H1 (cell line): Measurements from ENCODE around the gene BCL2A1. TPM values are rescaled to one million over a fixed set of nuclear protein-coding genes. Genes with fewer than 3 reads are reported as not detected.

ENCODE experiments used
- CTCF ChIA-PET: fragments of 300-600 bp; sonication (Branson Sonifier 250); formaldehyde crosslinking; loops from one replicate; lab custom pipeline; 2021; ENCODE audit not compliant: partially characterized antibody; lab: Charles Lee
- POLR2A ChIA-PET: fragments of 300-600 bp; sonication (Branson Sonifier 250); formaldehyde crosslinking; loops from one replicate; lab custom pipeline; 2021; ENCODE audit warnings: inconsistent platforms; ENCODE audit not compliant: partially characterized antibody; lab: Charles Lee
- DNase-seq, 2 experiments: peaks; one replicate each; pipeline versions ENCODE4 v3.0.0 to v3.0.0-alpha.2; 2010 to 2022; ENCODE audit warnings: low spot score in 2 of 2, low read depth in 1 of 2, mixed read lengths in 1 of 2
- FAIRE-seq: peaks from 2 replicates; lab custom pipeline; 2011; peaks lifted over from hg19 to GRCh38; lab: Jason Lieb, UNC
- H2AFZ ChIP-seq: 2 replicates; pipeline ENCODE4 v1.8.1; 2012; ENCODE audit warnings: low read length, inconsistent platforms
- H2AK5ac ChIP-seq: 2 replicates; pipeline ENCODE4 v1.6.1; 2013; ENCODE audit warnings: low read depth, low read length
- H2BK120ac ChIP-seq: replicated peaks from 2 replicates; pipeline ENCODE3; 2013; ENCODE audit warnings: low read depth, low read length, inconsistent platforms
- H2BK12ac ChIP-seq: 2 replicates; pipeline ENCODE4 v1.6.1; 2013; ENCODE audit warnings: low read depth, low read length
- H2BK15ac ChIP-seq: 2 replicates; pipeline ENCODE4 v1.6.1; 2013; ENCODE audit warnings: low read length
- H2BK20ac ChIP-seq: 2 replicates; pipeline ENCODE4 v1.6.1; 2013; ENCODE audit warnings: low read length
- H2BK5ac ChIP-seq: 2 replicates; pipeline ENCODE4 v1.6.1; 2013; ENCODE audit warnings: low read depth, low read length
- H3K14ac ChIP-seq: 2 replicates; pipeline ENCODE4 v1.6.1; 2013; ENCODE audit warnings: inconsistent platforms; ENCODE audit not compliant: insufficient read length
- H3K18ac ChIP-seq: 2 replicates; pipeline ENCODE4 v1.6.1; 2013; ENCODE audit warnings: low read length; ENCODE audit errors: extremely low read depth
- H3K23ac ChIP-seq: 2 replicates; pipeline ENCODE4 v1.6.1; 2013; ENCODE audit warnings: inconsistent platforms; ENCODE audit not compliant: insufficient read length
- H3K23me2 ChIP-seq: 2 replicates; pipeline ENCODE4 v1.6.1; 2013; ENCODE audit warnings: low read depth, low read length
- H3K27ac ChIP-seq: 2 replicates; pipeline ENCODE4 v1.6.1; 2011; ENCODE audit warnings: low read depth, low read length, inconsistent platforms
- H3K27me3 ChIP-seq, 4 experiments: replicated peaks in 1 of 4; 1 replicate in 1 of 4; 2 replicates in 3 of 4; pipeline versions ENCODE4 v1.6.1 to v1.8.1; 2011 to 2013; ENCODE audit warnings: low read length in 3 of 4, mild to moderate bottlenecking in 3 of 4, inconsistent platforms in 2 of 4, mixed read lengths in 2 of 4, moderate library complexity in 1 of 4; ENCODE audit not compliant: control insufficient read depth in 3 of 4, insufficient read depth in 3 of 4; ENCODE audit errors: extremely low read depth in 1 of 4
- H3K36me3 ChIP-seq, 4 experiments: 2 replicates each; pipeline versions ENCODE4 v1.6.1 to v1.8.1; 2011 to 2013; ENCODE audit warnings: mild to moderate bottlenecking in 4 of 4, low read length in 3 of 4, moderate library complexity in 2 of 4, control low read depth in 1 of 4, inconsistent platforms in 1 of 4; ENCODE audit not compliant: insufficient read depth in 4 of 4, control insufficient read depth in 2 of 4
- H3K4ac ChIP-seq: replicated peaks from 2 replicates; pipeline ENCODE3; 2013; ENCODE audit warnings: low read length, low read depth, mixed read lengths, inconsistent platforms; ENCODE audit not compliant: insufficient read length
- H3K4me1 ChIP-seq, 4 experiments: replicated peaks in 1 of 4; 1 replicate in 1 of 4; 2 replicates in 3 of 4; pipeline versions ENCODE4 v1.6.1 to v1.8.1; 2011 to 2013; ENCODE audit warnings: low read length in 3 of 4, inconsistent platforms in 2 of 4, mixed read lengths in 1 of 4; ENCODE audit not compliant: insufficient read depth in 4 of 4, control insufficient read depth in 3 of 4
- H3K4me2 ChIP-seq, 2 experiments: 2 replicates each; pipeline versions ENCODE4 v1.6.1 to v1.8.1; 2011 to 2013; ENCODE audit warnings: low read depth in 2 of 2, low read length in 2 of 2, control low read depth in 1 of 2, inconsistent platforms in 1 of 2, mild to moderate bottlenecking in 1 of 2; ENCODE audit not compliant: insufficient read depth in 1 of 2
- H3K4me3 ChIP-seq, 4 experiments: fragments of 200-600, 300-600 bp in 1 of 4; sonication (generic), shearing (Covaris generic), sonication (Bioruptor Twin) in 1 of 4; 2 replicates each; pipeline versions ENCODE4 v1.5.1 to v1.8.1; 2011 to 2016; ENCODE audit warnings: low read length in 4 of 4, low read depth in 3 of 4, control low read depth in 2 of 4, inconsistent platforms in 2 of 4, mild to moderate bottlenecking in 2 of 4, mixed read lengths in 1 of 4, moderate library complexity in 1 of 4; ENCODE audit not compliant: insufficient read depth in 2 of 4; ENCODE audit errors: extremely low read depth in 1 of 4
- H3K56ac ChIP-seq: replicated peaks from 2 replicates; pipeline ENCODE3; 2013; ENCODE audit warnings: low read depth, mild to moderate bottlenecking, mixed read lengths, low read length, inconsistent platforms; ENCODE audit not compliant: insufficient read length
- H3K79me1 ChIP-seq: 2 replicates; pipeline ENCODE4 v1.6.1; 2013; ENCODE audit warnings: low read depth, low read length, control low read depth
- H3K79me2 ChIP-seq, 2 experiments: 2 replicates each; pipeline versions ENCODE4 v1.6.1 to v1.8.1; 2012 to 2013; ENCODE audit warnings: low read length in 2 of 2, mild to moderate bottlenecking in 2 of 2, inconsistent platforms in 1 of 2; ENCODE audit not compliant: insufficient read depth in 2 of 2, control insufficient read depth in 1 of 2
- H3K9ac ChIP-seq, 4 experiments: replicated peaks in 1 of 4; 1 replicate in 1 of 4; 2 replicates in 3 of 4; pipeline versions ENCODE4 v1.6.1 to v1.8.1; 2011 to 2013; ENCODE audit warnings: low read depth in 3 of 4, low read length in 3 of 4, control low read depth in 2 of 4, mild to moderate bottlenecking in 2 of 4, moderate library complexity in 2 of 4, inconsistent platforms in 1 of 4; ENCODE audit errors: extremely low read depth in 1 of 4
- H3K9me3 ChIP-seq, 2 experiments: 2 replicates each; pipeline versions ENCODE4 v1.6.1 to v1.8.1; 2012 to 2013; ENCODE audit warnings: mild to moderate bottlenecking in 2 of 2, moderate library complexity in 2 of 2, control low read depth in 1 of 2, inconsistent platforms in 1 of 2, low read depth in 1 of 2, low read length in 1 of 2, mixed read lengths in 1 of 2; ENCODE audit not compliant: insufficient read depth in 2 of 2
- H4K20me1 ChIP-seq, 2 experiments: replicated peaks in 1 of 2; 2 replicates each; pipeline versions ENCODE3 to v1.8.1; 2011 to 2013; ENCODE audit warnings: inconsistent platforms in 2 of 2, low read length in 2 of 2, mild to moderate bottlenecking in 1 of 2; ENCODE audit not compliant: insufficient read depth in 2 of 2, control insufficient read depth in 1 of 2
- H4K5ac ChIP-seq: 2 replicates; pipeline ENCODE4 v1.6.1; 2013; ENCODE audit warnings: low read length, low read depth, mixed read lengths, inconsistent platforms; ENCODE audit not compliant: insufficient read length
- H4K8ac ChIP-seq: 2 replicates; pipeline ENCODE4 v1.8.0; 2013; ENCODE audit warnings: mild to moderate bottlenecking, moderate library complexity, low read length, inconsistent platforms; ENCODE audit not compliant: insufficient read depth; ENCODE audit errors: extremely low read depth
- H4K91ac ChIP-seq: replicated peaks from 2 replicates; pipeline ENCODE3; 2013; ENCODE audit warnings: low read length, mixed read lengths, inconsistent platforms; ENCODE audit not compliant: insufficient read length
- FOSL1 ChIP-seq: IDR thresholded peaks from 2 replicates; pipeline ENCODE4 v1.6.1; 2011; ENCODE audit warnings: mild to moderate bottlenecking, low read depth, low read length, moderate library complexity; ENCODE audit not compliant: insufficient read depth
- GABPA ChIP-seq: IDR thresholded peaks from 2 replicates; pipeline ENCODE4 v1.6.1; 2011; ENCODE audit warnings: mild to moderate bottlenecking, low read length, moderate library complexity, borderline replicate concordance; ENCODE audit not compliant: insufficient read depth
- HDAC2 ChIP-seq, 2 experiments: fragments of 300-600 bp in 1 of 2; sonication (generic) in 1 of 2; IDR thresholded peaks; 2 replicates each; pipeline ENCODE4 v1.6.1; 2011 to 2012; ENCODE audit warnings: low read depth in 2 of 2, low read length in 2 of 2, mild to moderate bottlenecking in 2 of 2, moderate library complexity in 2 of 2, borderline replicate concordance in 1 of 2, inconsistent platforms in 1 of 2
- KDM1A ChIP-seq: fragments of 200-600, 300-600 bp; sonication (generic); IDR thresholded peaks from 2 replicates; pipeline ENCODE4 v1.7.1; 2016; ENCODE audit warnings: mild to moderate bottlenecking, low read length, borderline replicate concordance
- MAX ChIP-seq: IDR thresholded peaks from 2 replicates; pipeline ENCODE4 v1.6.1; 2012; ENCODE audit warnings: inconsistent platforms
- POLR2A ChIP-seq, 2 experiments: IDR thresholded peaks; 1 replicate in 1 of 2; 2 replicates in 1 of 2; pipeline ENCODE4 v1.6.1; 2011; ENCODE audit warnings: low read depth in 2 of 2, low read length in 2 of 2, mild to moderate bottlenecking in 2 of 2; ENCODE audit errors: control extremely low read depth in 1 of 2
- POLR2AphosphoS5 ChIP-seq: IDR thresholded peaks from 2 replicates; pipeline ENCODE4 v1.6.1; 2011; ENCODE audit warnings: low read depth, low read length
- SP1 ChIP-seq: IDR thresholded peaks from 2 replicates; pipeline ENCODE4 v1.6.1; 2011; ENCODE audit warnings: low read depth, low read length
- SP2 ChIP-seq: IDR thresholded peaks from 2 replicates; pipeline ENCODE4 v1.6.1; 2012; ENCODE audit warnings: mild to moderate bottlenecking, low read length, inconsistent platforms
- WGBS, 2 experiments: shearing (Covaris generic) in 1 of 2; methylation state at CpG; one replicate each; pipeline versions ENCODE4 v1.1.6 to v1.1.7; 2013 to 2015; ENCODE audit warnings: low lambda C conversion rate in 2 of 2, mixed read lengths in 2 of 2, inconsistent platforms in 1 of 2, low coverage in 1 of 2, missing lambda C conversion rate in 1 of 2; ENCODE audit not compliant: insufficient replicate concordance in 2 of 2, insufficient coverage in 1 of 2, insufficient read length in 1 of 2; ENCODE audit errors: extremely low coverage in 1 of 2, missing lambda C conversion rate in 1 of 2; 5-methylcytosine and 5-hydroxymethylcytosine counted together
- polyA plus RNA-seq, 7 experiments: library from polyadenylated mRNA; depleted of rRNA in 3 of 7; stranded (reverse) in 5 of 7; unstranded in 2 of 7; fragments of >200 nt in 5 of 7; fragments of 200-250 nt in 2 of 7; gene quantifications; 1 replicate in 5 of 7; 2 replicates in 1 of 7; 4 replicates in 1 of 7; pipeline versions ENCODE4 v1.2.1 to v1.2.3, GENCODE V29; 2011 to 2013; ENCODE audit warnings: missing spikeins in 2 of 7, mixed read lengths in 2 of 7
- total RNA-seq: library from RNA; stranded (reverse); fragmentation: NEBNext Ultra II Directional; extraction: Animal tissue kit (Norgen Biotek cat#: 25700); gene quantifications from 2 replicates; pipeline ENCODE4 v1.2.1, GENCODE V29; 2021

The BCL2A1 gene
- total and polyA plus RNA-seq, 2 of the 8 experiments (the other 6 are each of a cell fraction or from before 2014, with no cell fraction given), result not detected

GRCh38 chr15:79966634-79967297 lies 4.2 kb downstream of the BCL2A1 start:
- no peak overlapping the region for H3K4ac ChIP-seq
- no peaks in the 10 kb centered on the region for H3K79me1 ChIP-seq
- no peak overlapping the region for H2BK20ac ChIP-seq
- POLR2A ChIA-PET, result no interaction called here
- H2AK5ac ChIP-seq, result no peak overlapping the region
- TF ChIP-seq HDAC2 (IDR thresholded peaks at IDR 0.05; ENCODE audit: borderline replicate concordance in 1 of 2, low read depth in 2 of 2, low read length in 2 of 2) (no peak), GABPA (no peak), POLR2A (IDR thresholded peaks at IDR 0.05; ENCODE audit: control extremely low read depth in 1 of 2, low read depth in 2 of 2, low read length in 2 of 2) (no peak), SP2 (no peak), MAX (no peak), POLR2AphosphoS5 (no peak), FOSL1 (no peak), KDM1A (no peak), SP1 (no peak)
- no peaks in the 10 kb centered on the region for H3K27me3 ChIP-seq
- H4K20me1 ChIP-seq, result no peaks in the 10 kb centered on the region
- CTCF ChIA-PET, result interaction anchor here (1.1 kb wide), 1 partner anchor 14 kb away, joined by 3 read pairs; no protein-coding TSS in a partner anchor
- H2BK15ac ChIP-seq, result no peak overlapping the region
- no peak overlapping the region for H2BK12ac ChIP-seq
- H3K27ac ChIP-seq, result no peak overlapping the region
- no peak overlapping the region for H3K4me2 ChIP-seq
- DNase-seq (no peak), FAIRE-seq (no peak)
- no peak overlapping the region for H2BK120ac ChIP-seq
- H3K23me2 ChIP-seq, result no peaks in the 10 kb centered on the region
- H3K9ac ChIP-seq, result no peak overlapping the region
- no peak overlapping the region for H4K91ac ChIP-seq
- no peaks in the 10 kb centered on the region for H3K4me1 ChIP-seq
- no peak overlapping the region for H3K14ac ChIP-seq
- no peak overlapping the region for H2BK5ac ChIP-seq
- no peak overlapping the region for H3K18ac ChIP-seq
- H4K5ac ChIP-seq, result no peak overlapping the region
- WGBS, 2 experiments, result 89% methylated on average over 7 of the region's 7 CpGs; no CpG with 5 or more reads in 1 of the 2 experiments
- no peaks in the 10 kb centered on the region for H3K36me3 ChIP-seq
- H3K4me3 ChIP-seq, result no peak overlapping the region
- no peaks in the 10 kb centered on the region for H3K79me2 ChIP-seq
- 0 out of 2 replicates have a peak overlapping the region, but pooled peaks have one; percentile 51 for H2AFZ ChIP-seq
- H4K8ac ChIP-seq, result no peak overlapping the region
- no peak overlapping the region for H3K23ac ChIP-seq
- no peaks in the 10 kb centered on the region for H3K9me3 ChIP-seq
- no peak overlapping the region for H3K56ac ChIP-seq
